ENCODE measurements around the gene SH2D1B. TPM values are rescaled to one million over a fixed set of nuclear protein-coding genes. Genes with fewer than 3 reads are reported as not detected.
A peak's percentile ranks its signal among the peaks of the same experiment; 100 is the strongest.

The SH2D1B gene
- total RNA-seq, 4 donors from 2014 or later = 0.76 to 1.9 (median 1.3) TPM; not detected in 1

GRCh38 chr1:162366671-162367070, 45.3 kb downstream of the SH2D1B start:
- Histone ChIP-seq H3K4me1 (peaks cover 0 to 9% (median 1%) of the 10 kb centered on the region in 4 donors), H3K9me3 (no peaks in the 10 kb centered on the region), H3K4me3 (peak overlapping the region in 1 of 4 donors; percentile 24), H3K27me3 (no peaks in the 10 kb centered on the region), H3K27ac (no peak overlapping the region), H3K36me3 (no peaks in the 10 kb centered on the region)
- DNase-seq = no peak
- TF ChIP-seq CTCF (IDR thresholded peaks at IDR 0.05) (no peak), POLR2A (IDR thresholded peaks at IDR 0.05) (no peak)

- Histone ChIP-seq H3K36me3 (no peaks in the 10 kb centered on the region), H3K4me1 (peaks cover 0 to 9% (median 1%) of the 10 kb centered on the region in 4 donors), H3K4me3 (no peak overlapping the region), H3K9me3 (no peaks in the 10 kb centered on the region), H3K27ac (peak overlapping the region in 1 of 4 donors; percentile 64), H3K27me3 (no peaks in the 10 kb centered on the region)
- TF ChIP-seq POLR2A (IDR thresholded peaks at IDR 0.05) (no peak), CTCF (IDR thresholded peaks at IDR 0.05) (no peak)
- no peak for DNase-seq
These were observed 45.8 kb downstream of the SH2D1B start for GRCh38 chr1:162366149-162366548.

GRCh38 chr1:162365284-162366020, 46.5 kb downstream of the SH2D1B start:
- no peaks in the 10 kb centered on the region for H3K27me3 ChIP-seq
- TF ChIP-seq CTCF (IDR thresholded peaks at IDR 0.05) (peak in 1 of 6 experiments; percentile 8), POLR2A (IDR thresholded peaks at IDR 0.05) (no peak)
- peak overlapping the region in 2 of 4 donors; percentile 17 to 64 for H3K27ac ChIP-seq
- no peaks in the 10 kb centered on the region for H3K9me3 ChIP-seq
- H3K36me3 ChIP-seq = no peaks in the 10 kb centered on the region
- H3K4me1 ChIP-seq = peaks cover 0 to 9% (median 1%) of the 10 kb centered on the region in 4 donors
- no peak overlapping the region for H3K4me3 ChIP-seq
- DNase-seq = no peak

GRCh38 chr1:162364498-162364897, 47.4 kb downstream of the SH2D1B start:
- H3K4me3 ChIP-seq = no peak overlapping the region
- H3K4me1 ChIP-seq = peaks cover 0 to 9% (median 1%) of the 10 kb centered on the region in 4 donors
- no peaks in the 10 kb centered on the region for H3K36me3 ChIP-seq
- TF ChIP-seq CTCF (IDR thresholded peaks at IDR 0.05) = no peak
- no peak for TF ChIP-seq POLR2A (IDR thresholded peaks at IDR 0.05)
- H3K9me3 ChIP-seq = no peaks in the 10 kb centered on the region
- H3K27me3 ChIP-seq = no peaks in the 10 kb centered on the region
- H3K27ac ChIP-seq = no peak overlapping the region
- no peak for DNase-seq

GRCh38 chr1:162363823-162364222, 48.1 kb downstream of the SH2D1B start:
- DNase-seq = no peak
- Histone ChIP-seq H3K27me3 (no peaks in the 10 kb centered on the region), H3K27ac (no peak overlapping the region), H3K36me3 (no peaks in the 10 kb centered on the region), H3K4me3 (no peak overlapping the region), H3K4me1 (peaks cover 0 to 7% (median 0%) of the 10 kb centered on the region in 4 donors), H3K9me3 (no peaks in the 10 kb centered on the region)
- TF ChIP-seq CTCF (IDR thresholded peaks at IDR 0.05) (no peak), POLR2A (IDR thresholded peaks at IDR 0.05) (no peak)

Data from Peyer's patch (tissue), 4 donors.